HK-2 (cell line): ENCODE results near the gene TIAM2.
"Not testable (repeated sequence)": the region's sequence is repeated elsewhere in the genome, so short reads cannot be mapped to it uniquely, and the experiment has no call there.

ENCODE experiments used
- DNase-seq: peaks from one replicate; pipeline ENCODE4 v3.0.0-alpha.2; 2018; ENCODE audit not compliant: unreplicated experiment

The TIAM2 gene

GRCh38 chr6:155261111-155261900 lies 266.2 kb downstream of the TIAM2 start:
- no peak for DNase-seq

DNA sequence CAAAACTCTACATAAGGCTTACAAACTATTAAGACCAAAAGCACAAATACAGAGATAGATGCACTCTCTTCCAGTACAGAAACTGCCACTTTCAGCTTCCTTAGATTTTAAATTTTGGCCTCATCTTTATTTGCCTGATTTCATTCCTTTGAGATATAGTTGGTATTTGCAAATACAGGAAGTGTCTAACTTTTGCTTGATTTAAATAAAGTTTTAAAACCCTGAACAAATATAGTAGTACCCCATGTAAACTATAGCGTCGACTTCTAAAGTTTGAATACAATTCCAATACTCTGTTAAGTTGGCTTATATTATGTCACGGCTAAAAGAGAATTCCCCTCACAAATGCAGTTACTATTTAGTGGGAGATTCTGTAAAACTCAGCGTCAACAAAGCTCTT lies 267.5 kb downstream of the TIAM2 start:
- DNase-seq = no peak

DNA sequence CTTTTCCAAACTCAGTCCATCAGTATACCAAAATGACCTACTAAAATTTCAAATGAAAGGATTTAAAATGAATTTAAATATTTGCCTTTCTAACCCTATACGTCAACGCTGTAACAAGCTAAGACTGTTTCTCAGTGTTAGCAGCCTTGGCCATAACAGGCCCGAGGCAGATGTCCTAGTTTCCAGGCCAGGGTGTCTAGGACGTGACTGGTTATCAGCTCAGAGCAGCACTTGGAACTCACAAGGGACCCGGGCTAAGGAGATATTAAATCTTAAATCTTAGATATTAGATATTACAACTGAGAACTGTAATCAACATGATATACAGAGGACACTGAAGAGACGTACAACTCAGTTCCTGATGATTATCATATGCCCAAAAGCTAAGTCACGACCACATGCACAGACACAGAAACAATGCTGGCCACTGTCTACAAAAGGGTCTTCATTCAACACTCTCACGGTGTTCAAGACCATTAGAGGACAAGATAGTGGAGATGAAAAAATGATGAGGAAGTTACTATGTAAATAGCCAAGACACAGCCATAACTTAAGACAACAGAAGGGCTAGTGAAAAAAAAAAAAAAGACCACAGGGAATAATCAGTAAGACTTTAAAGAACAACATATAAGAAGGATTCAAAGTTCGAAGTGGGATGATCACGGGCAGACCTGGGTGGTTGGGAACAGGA lies 268.4 kb downstream of the TIAM2 start, which contains the start of gene CLDN20:
TSS of gene CLDN20 (plus strand) at position 641 of the 691 bp plus-strand sequence. CDS start 11,707 bp downstream, outside the sequence.
- DNase-seq = no peak

GRCh38 chr6:155264693-155265320 lies 269.7 kb downstream of the TIAM2 start:
- DNase-seq = no peak

- DNase-seq = no peak
Measured at GRCh38 chr6:155265843-155266535, 270.9 kb downstream of the TIAM2 start.

DNA sequence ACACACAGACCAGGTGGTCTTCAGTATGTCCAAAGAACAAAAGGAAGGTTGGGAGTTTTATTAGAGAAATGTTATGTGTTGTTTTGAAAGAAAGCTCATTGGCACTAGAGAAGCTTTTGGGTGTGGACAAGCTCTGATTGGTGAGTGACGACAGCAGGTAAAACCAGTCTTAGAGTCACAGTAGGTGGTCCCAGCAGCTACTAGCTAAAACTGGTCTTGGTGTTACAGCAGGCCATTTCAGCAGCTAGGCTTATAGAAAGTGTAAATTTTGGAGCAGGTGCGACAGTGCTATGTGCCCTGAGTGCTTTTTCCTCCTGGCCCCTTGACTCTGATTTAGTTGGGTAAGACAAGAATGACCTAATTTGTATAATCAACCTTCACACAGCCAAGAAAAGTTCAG lies 272.3 kb downstream of the TIAM2 start:
- no peak for DNase-seq

- not testable (repeated sequence) for DNase-seq
Measured at GRCh38 chr6:155268088-155268867, 273.2 kb downstream of the TIAM2 start.

DNA sequence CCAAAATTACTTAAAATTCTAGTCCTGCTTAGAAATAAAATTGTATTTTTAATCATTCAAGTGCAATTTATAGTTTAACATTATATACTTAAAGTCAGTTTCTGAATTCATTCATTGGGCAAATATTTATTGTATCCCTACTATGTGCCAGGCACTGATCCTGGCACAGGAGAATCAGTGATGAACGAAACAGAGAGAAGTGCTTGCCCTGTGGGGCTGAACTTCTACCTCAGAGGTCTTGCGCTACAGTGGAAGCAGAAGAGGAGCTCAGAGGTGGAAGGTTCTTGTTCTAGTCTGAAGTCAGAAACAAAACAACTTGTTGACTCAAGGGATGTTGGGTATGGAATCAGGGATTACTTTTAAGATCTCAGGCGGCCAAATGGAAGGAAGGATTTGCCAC lies 274.6 kb downstream of the TIAM2 start:
- no peak for DNase-seq

DNA sequence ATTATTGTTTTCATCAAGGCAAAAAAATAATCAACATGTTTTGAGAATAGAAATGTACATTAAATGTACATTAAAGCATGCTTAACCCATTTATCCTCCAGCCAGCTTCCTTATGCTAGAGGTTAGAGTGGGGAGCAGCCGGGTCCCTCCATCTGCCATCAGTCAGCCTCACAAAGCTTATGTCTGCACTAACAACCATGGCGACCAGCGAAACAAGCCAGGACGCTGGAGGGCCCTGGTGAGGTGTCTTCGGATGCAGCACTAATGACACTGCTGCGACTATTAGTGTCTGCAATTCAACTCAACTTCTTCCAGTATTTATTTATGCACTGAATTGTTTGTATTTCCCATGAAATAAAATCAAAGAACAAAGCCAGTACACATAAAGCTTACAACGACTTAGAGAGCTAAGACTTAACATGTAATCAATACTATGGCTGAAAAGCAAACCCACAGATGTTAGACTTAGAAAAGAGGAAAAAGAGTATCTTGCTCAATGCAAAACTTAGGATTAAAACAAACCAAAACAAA lies 275.5 kb downstream of the TIAM2 start:
- DNase-seq = no peak

DNA sequence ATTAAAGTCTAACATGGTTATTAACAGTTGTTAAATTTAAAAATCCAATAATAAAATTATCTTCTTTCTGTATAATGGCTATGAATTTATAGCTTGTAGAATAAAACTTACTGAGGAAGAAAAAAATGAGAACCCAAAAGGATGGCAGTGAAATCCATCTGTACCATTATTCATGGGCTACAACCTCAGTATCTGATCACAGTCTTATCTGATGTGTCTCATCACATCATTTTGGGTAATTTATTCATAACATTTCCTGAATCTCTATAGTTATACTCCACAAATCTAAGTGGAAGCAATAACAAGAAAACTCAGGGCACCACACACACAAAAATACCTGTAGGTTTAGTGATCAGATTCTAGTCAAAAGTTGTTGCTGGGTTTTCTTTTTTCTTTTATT lies 276.0 kb downstream of the TIAM2 start:
- no peak for DNase-seq

DNA sequence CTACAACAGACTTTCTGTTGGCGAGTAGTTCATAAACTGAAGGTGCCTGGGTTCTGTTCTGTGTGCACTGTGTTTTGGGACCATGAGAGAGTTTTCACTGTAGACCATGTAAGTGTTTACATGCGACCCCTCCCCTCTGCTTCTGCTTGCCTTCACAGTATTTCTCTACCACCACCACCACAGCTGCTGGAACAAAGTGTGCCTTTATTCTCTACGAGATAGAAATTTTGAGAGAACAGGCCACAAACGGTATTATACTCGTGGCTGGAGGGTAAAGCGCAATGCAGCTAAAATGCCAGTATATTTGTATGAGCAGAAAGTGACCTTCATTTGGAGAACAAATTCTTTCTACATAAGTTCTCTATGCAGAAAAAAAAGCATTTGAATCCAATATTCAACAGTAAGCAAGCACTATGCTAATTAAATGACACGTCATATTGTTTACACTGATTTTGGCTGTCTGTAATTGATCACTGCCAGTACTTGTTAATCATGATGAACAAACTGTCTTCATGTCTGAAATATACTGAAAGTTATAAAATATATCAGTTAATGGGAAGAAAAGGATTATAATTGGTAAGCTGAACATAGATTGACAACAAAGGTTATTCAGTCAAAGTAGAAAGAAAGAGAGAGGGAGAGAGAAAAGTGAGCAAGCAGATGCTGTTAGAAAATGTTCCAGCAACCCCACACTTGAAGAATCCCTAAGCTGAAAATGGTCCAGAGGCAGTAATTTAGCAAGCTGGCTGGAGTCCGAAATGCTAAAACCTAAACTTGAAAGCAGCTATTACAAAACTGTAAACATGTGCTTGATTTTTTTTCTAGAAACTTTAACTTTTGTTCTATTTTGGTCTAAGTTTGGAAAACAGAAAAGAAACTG lies 277.5 kb downstream of the TIAM2 start:
- no peak for DNase-seq

DNA sequence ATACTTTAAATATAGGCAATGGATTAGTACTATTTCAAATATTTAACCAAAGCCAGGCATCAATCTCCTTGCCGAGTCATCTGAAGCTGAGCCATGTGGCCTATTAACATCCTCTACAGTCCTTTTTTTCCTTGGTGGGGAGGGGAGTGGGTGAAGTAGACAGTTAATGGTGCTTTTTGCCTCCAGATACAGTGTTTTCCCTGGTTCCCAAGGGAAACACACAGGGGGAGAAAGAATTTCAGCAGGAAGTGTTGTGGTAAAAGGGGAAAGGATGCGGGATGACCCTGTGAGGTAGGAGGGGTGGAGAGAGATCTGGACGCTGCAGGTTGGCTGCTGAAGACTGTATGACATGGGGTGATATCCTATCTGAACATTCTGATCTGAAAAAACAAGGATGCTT lies 278.3 kb downstream of the TIAM2 start:
- DNase-seq = peak; percentile 28

GRCh38 chr6:155274106-155274505 lies 279.0 kb downstream of the TIAM2 start:
- no peak for DNase-seq

- no peak for DNase-seq
Measured at GRCh38 chr6:155274533-155274932, 279.4 kb downstream of the TIAM2 start.

DNA sequence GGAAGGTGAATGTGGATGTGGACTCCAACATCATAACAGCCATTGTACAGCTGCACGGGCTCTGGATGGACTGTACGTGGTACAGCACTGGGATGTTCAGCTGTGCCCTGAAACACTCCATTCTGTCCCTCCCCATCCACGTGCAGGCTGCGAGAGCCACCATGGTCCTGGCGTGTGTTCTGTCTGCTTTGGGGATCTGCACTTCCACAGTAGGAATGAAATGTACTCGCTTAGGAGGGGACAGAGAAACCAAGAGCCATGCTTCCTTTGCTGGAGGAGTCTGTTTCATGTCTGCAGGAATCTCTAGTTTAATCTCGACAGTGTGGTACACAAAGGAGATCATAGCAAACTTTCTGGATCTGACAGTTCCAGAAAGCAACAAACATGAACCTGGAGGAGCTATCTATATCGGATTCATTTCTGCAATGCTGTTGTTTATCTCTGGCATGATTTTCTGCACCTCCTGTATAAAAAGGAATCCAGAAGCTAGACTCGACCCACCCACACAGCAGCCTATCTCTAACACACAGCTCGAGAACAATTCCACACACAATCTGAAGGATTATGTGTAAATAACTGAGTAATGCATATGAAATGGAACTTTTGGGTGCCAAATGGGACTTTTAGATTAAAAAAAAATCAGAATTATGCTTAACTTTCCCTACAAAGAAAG lies 280.8 kb downstream of the TIAM2 start:
- no peak for DNase-seq

DNA sequence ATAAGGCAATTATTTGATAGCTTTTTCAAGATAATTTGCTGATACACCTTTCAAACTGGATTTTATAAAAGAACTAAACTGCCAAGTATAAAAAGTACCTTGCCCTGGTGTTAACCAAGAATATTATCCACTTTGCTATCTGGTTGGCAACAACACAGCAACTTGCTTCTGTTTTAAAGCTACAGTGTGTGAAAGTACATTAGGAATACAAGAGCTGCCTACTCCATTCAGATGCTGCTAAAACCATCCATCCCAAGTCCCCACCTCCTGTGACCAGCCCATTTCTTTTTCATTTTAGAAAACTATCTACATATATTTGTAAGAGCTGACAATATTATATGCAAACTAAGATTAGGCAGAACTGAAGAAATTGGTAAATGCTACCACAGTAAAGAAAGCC lies 281.5 kb downstream of the TIAM2 start:
- no peak for DNase-seq

GRCh38 chr6:155278319-155279049 lies 283.4 kb downstream of the TIAM2 start:
- DNase-seq = no peak

DNA sequence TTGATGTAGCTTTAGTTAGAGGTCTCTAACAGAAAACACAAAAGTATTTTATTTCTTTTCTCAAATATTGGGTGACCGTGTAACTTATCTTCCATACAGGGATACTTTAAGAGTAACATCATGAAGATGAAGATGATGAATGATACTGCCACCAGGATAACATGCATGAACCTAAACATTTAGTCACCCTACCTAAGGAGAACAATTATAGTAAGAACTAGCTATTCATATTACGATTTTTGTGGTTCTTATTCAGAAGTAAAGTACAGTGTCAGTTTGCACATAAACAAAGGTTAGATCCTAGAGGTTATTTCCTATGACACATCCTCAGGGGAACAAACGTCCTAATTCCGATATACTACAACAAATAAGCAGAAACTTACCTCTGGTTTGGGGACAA lies 289.7 kb downstream of the TIAM2 start:
- no peak for DNase-seq

- DNase-seq = no peak
Measured at GRCh38 chr6:155287762-155288161, 292.6 kb downstream of the TIAM2 start.
